GM18870 (cell line): ENCODE measurements around the gene MILR1.
"Not testable (repeated sequence)": the region's sequence is repeated elsewhere in the genome, so short reads cannot be mapped to it uniquely, and the experiment has no call there.

Experiments
- ATAC-seq: cut with Tn5 transposase; IDR thresholded peaks from one replicate; pipeline ENCODE4 v1.9.1; 2021; ENCODE audit warnings: moderate library complexity; ENCODE audit not compliant: unreplicated experiment

MILR1 gene

DNA sequence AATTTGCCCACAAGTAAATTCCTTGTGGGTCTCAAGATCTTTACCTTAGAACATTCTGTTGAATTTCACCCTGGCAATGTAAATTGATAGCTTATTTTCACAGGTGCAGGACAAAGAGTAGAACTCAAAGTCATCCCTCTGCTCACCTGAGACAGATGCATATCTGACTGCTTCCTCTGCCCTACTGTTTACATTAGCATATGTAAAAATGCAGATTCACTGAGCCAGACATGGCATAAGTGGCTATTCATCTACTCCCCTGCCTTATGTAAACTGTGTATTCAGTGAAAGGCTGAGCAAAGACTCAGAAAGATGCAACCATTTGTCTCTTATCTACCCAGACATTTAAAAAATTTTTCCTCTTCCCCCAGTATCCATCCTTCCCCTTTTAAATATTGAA, 22.3 kb upstream of the MILR1 start:
- no peak for ATAC-seq

DNA sequence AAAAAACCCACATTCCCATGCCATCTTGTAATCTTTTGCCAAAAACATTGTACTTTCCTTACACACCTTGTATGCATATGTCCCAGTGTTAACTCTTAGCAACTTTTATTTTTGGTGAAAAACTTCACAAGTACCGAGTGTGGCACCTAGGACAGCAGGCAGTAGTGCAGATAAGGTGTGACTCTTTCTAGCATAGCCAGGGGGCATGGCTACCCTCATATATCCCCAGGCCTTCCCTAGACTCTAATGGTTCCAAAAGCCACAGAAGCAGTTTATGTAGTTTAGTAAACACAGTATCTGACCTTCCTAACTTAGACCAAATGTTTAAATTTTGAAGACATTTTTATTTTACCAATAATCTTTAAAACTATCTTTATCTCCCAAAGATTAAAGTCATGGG, 20.5 kb upstream of the MILR1 start:
- no peak for ATAC-seq

DNA sequence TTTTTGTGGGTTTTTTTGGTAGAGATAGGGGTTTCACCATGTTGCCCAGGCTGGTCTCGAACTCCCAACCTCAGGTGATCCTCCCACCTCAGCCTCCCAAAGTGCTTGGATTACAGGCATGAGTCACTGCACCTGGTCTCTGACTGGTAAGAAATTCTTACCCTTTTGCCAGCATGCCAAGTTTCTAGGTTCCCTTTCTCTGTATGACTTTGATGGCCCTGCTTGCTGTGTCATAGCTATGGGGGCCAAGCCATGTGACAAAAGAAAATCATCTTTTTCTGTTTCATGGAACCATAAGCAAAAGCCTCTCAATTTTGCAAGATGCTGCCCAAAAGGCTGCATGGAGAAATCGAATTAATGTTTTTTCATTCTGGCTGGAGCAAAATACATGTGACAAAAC, 18.9 kb upstream of the MILR1 start:
- not testable (repeated sequence) for ATAC-seq

DNA sequence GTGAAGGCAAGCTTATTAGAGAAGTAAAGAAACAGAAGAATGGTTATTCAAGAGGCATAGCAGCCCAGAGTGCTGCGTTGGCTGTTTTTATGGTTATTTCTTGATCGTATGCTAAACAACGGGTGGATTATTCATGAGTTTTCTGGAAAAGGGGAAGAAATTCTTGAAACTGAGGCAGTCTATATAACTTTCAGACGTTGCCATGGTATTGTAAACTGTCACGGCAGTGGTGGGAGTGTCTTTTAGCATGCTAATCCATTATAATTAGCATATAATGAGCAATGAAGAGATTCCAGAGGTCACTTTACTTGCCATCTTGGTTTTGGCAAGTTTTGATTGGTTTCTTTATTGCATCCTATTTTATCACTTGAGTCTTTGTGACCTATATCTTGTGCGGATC, 17.4 kb upstream of the MILR1 start:
- no peak for ATAC-seq

DNA sequence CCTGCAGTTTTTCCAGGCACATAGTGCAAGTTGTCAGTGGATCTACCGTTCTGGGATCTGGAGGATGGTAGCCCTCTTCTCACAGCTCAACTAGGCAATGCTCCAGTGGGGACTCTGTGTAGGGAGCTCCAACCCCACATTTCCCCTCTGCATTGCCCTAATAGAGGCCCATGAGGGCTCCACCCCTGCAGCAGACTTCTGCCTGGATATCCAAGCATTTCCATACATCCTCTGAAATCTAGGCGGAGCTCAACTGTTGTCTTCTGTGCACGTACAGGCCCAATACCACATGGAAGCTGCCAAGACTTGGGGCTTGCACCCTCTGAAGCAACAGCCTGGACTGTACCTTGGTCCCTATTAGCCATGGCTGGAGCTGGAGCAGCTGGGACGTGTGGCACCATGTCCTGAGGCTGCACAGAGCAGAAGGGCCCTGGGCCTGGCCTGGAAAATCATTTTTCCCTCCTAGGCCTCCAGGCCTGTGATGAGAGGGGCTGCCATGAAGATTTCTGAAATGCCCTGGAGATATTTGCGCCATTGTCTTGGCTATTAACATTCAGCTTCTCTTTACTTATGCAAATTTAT, 10.9 kb upstream of the MILR1 start:
- ATAC-seq, result no peak

DNA sequence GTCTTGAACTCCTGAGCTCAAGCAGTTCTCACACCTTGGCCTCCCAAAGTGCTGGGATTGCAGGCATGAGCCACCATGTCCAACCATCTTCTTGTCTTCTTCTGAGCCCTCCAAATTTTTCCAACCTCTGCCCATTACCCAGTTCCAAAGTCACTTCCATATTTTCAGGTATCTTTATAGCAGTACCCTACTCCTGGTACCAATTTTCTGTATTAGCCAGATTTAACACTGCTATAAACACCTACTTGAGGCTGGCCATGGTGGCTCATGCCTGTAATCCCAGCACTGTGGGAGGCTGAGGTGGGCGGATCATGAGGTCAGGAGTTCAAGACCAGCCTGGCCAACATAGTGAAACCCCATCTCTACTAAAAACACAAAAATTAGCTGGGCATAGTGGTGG, 9.4 kb upstream of the MILR1 start:
- not testable (repeated sequence) for ATAC-seq

DNA sequence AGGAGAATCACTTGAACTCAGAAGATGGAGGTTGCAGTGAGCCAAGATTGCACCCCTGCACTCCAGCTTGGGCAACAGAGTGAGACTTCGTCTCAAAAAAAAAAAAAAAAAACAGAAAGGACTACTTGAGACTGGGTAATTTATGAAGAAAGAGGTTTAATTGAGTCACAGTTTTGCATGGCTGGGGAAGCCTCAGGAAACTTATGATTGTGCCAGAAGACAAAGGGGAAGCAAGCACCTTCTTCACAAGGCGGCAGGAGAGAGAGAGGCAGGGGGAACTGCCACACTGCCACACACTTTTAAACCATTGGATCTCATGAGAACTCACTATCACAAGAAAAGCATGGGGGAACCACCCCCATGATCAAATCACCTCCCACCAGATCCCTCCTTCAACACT, 9.0 kb upstream of the MILR1 start:
- no peak for ATAC-seq

DNA sequence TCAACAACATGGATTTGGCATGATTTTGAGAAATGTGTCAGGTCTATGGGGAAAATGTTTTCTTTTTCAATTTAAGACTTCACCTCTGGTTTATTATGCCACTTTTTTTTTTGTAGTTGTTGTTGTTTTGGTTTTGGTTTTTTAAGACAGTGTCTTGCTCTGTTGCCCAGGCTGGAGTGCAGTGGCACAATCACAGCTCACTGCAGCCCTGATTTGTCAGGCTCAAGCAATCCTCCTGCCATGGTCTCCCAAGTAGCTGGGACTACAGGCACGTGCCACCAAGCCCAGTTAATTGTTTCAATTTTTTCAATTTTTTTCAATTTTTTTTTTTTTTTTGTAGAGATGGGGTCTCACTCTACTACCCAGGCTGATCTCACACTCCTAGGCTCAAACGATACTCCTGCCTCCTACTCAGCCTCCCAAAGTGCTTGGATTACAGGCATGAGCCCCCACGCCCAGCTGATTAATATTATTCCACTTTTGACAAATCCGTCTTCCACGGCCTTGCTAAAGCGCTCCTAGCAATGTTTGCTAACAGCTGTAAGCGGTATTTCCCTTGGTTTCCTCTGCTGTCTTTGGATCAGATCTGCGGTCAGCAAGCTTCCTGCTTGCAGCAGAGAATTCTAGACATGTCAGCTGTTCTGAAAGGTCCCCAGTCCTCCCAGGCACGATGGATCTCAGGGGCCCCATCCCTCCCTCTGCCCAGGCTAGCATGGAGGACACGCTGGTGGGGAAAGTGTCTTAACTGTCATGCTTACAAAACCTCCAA, 7.0 kb upstream of the MILR1 start:
- no peak for ATAC-seq

DNA sequence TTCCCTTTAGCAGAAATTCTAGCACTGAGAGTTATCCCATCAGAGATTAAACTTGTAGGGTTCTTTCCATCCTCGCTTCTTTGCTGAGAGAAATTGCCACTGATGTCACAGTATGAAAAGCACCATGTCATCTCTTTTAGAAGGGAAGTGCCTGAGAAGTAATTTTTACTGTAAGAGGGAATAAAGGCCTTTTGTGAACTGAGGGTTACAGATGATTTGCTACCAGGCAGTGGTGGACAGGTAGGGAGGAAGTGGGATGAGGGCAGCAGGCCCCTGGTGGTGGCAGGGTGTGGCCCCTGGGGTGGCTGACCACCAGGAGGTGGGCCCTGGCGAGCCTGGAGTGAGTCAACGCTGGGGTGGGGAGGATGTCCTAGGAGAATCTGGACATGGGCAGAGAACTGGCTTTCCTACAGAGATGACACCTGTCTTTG, 6.4 kb upstream of the MILR1 start:
- ATAC-seq, result no peak

DNA sequence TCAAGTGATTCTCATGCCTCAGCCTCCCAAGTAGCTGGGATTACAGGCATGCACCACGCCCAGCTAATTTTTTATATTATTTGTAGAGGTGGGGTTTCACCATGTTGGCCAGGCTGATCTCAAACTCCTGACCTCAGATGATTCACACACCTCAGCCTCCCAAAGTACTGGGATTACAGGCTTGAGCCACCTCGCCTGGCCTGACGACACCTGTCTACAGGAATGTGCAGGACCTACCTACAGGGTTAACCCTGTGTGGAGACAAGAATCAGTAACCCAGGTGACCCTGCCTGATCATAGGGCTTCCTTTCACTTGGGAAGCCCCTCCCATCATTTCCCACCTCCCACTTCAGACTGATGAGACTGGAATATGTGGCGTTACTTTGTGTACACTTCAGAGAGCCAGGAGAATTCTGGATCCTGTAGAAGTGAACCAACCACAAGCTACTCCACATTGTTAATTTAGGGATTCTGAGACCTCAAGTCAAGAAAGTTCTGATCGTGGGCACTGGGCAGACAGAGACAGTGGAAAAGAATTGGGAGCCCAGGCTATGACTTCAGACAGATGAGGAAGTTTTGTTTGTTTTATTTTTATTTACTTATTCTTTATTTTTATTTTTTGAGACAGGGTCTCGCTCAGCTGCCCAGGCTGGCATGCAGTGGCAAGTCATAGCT, 5.7 kb upstream of the MILR1 start:
- ATAC-seq, result no peak

DNA sequence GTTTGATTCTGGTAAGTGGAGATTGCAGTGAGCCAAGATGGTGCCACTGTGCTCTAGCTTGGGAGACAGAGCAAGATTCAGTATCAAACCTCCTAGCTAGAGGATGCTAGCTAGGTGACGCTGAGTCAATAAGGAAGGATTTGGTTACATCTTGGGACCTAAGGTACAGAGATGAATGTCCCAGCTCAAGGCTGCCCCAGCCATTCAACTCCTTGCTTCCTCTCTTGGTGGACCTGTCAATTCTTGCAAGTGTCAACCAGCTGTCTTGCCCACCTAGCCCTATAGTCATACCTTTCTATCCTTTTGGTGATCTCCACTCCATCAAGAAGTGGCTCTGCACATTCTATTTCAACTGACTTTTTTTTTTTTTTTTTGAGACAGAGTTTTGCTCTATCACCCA, 1.4 kb upstream of the MILR1 start:
- ATAC-seq, result no peak

DNA sequence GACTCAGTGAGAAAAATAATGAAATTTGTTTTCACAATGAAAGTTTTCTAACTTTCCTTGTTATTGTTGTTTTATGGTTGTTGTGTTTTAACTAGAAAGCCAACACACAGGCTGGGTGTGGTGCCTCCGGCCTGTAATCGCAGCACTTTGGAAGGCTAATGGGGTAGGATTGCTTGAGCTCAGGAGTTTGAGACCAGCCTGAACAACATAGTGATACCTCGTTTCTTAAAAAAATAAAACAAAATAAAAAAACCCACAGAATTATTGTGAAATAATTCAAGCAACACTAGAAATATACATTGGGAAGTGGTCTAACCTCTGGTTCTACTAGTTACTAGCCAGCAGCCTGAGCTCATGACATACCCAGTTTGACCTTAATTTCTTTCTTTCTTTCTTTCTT, 630 bp downstream of the MILR1 start:
- no peak for ATAC-seq

DNA sequence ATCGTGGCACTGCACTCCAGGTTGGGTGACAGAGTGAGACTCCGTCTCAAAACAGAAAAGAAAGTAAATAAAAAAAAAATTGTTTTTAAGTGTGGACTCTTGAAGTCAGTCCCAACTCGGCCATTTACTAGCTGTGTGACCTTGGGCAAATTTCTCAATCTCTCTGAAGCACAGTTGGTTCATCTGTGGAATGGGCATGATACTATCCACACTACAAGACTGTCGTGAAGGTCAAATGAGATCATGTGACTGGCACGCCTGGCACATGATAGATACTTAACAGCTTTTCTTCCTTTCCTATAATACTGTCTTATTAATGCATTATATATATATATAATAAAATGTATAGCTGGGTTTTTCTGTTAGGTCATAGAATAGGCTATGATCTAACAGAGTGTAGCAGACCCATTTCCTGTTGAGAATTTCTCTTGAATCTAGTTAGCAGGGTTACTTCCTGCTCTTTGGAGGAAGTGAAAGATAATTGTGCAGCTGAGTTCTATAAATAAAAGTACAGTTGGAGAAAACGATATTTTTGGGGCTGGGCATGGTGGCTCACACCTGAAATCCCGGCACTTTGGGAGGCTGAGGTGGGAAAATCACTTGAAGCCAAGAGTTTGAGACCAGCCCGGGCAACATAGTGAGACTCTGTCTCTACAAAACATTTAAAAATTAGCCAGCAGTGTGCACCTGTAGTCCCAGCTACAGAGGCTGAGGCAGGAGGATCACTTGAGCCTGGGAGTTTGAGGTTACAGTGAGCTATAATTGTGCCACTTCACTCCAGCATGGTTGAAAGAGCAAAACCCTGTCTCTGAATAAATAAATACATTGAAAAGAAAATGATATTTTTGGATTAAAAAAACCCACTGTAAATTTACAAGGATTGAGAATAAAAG, 7.3 kb downstream of the MILR1 start:
- no peak for ATAC-seq

DNA sequence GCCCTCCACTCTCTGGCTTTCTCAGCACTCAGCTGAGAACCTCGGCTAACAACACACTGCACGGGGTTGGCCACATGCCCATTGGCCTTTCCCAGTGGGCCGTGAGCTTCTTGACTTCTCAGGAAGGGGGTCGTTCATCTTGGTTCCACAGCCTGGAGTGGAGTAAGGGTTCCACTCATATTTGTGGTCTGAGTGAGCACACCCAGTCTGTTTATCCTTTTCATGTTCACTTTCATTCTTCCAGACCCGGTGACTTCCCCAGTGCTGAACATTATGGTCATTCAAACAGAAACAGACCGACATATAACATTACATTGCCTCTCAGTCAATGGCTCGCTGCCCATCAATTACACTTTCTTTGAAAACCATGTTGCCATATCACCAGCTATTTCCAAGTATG, 8.2 kb downstream of the MILR1 start:
- no peak for ATAC-seq

DNA sequence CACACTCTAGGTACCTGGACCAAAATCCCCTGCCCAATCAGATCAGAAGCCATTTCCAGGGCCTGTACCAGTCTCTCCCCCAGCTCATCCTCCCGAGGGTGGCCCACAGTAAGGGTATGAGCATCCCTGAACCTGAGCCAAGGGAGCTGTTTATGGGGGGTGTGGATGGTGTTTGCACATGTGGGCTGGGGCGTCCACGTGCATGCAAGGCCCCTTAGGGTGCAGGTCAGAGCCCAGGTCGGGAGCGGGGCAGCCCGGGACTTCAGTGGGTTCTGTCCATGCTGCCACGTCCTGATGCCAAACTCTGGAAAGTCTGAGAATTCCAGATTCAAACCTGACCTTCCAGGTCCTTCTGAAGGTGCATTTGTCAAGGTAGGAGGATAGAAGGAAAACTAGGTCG, 9.8 kb downstream of the MILR1 start:
- no peak for ATAC-seq

DNA sequence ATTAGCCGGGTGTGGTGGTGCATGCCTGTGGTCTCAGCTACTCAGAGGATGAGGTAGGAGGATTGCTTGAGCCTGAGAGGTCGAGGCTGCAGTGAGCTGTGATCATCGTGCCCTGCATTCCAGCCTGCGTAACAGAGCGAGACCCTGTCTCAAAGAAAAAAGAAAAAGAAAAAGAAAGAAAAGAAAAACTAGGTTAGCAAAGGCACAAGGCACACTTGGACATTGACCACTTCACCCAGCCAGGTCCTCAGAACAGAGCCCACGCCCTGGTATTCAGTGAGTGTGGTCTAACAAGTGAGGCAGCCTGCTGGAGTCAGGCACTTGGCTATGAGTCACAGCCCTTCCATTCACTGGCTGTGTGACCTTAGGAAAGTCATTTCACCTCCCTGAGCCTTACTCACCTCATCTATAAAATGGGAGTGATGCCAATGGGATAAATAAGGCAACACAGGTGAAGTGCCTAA, 10.4 kb downstream of the MILR1 start:
- ATAC-seq, result no peak

DNA sequence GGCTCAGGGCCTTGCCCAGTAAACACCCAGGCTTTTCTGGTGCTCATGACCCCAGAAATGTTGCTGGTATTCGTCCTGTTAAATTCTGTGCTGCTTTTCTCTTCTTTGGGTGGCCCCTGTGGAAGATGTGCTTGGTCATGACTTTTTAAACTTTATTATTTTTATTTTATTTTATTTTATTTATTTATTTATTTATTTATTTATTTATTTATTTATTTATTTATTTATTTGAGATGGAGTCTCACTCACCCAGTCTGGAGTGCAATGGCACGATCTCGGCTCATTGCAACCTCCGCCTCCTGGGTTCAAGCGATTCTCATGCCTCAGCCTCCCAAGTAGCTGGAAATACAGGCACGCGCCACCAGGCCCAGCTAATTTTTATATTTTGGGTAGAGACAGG, 10.9 kb downstream of the MILR1 start:
- ATAC-seq, result not testable (repeated sequence)

DNA sequence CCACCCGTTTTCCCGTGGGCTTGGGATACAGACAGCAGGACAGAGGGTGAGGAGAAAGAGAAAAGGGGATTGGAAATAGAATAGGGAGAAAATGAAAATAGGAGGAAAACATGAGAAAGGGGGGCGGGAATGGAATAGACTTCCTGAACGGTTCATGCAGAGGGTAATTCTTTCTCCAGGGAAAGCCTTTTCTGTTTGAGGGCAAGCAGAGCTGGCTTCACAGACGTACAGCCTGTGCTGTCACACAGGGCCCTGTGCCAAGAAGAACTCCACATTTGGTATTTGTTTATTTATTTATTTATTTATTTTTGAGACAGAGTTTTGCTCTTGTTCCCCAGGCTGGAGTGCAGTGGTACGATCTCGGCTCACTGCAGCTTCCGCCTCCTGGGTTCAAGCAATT, 12.0 kb downstream of the MILR1 start:
- ATAC-seq, result no peak

DNA sequence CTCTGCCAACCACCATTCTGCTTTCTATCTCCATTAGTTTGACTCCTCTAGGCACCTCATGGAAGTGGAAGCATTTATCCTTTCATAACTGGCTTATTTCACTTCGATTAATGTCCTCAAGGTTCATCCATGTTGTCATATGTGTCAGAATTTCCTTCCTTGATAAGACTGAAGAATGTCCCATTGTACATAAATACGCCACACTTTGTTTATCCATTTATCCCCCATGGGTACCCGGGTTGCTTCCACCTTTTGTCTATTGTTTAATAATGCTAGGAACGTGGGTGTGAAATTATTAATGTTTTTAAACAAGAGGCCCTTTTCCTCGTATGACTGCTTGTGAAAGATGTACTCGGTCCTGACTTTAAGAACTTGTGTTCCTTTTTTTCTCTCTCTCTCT, 12.9 kb downstream of the MILR1 start:
- ATAC-seq, result no peak

DNA sequence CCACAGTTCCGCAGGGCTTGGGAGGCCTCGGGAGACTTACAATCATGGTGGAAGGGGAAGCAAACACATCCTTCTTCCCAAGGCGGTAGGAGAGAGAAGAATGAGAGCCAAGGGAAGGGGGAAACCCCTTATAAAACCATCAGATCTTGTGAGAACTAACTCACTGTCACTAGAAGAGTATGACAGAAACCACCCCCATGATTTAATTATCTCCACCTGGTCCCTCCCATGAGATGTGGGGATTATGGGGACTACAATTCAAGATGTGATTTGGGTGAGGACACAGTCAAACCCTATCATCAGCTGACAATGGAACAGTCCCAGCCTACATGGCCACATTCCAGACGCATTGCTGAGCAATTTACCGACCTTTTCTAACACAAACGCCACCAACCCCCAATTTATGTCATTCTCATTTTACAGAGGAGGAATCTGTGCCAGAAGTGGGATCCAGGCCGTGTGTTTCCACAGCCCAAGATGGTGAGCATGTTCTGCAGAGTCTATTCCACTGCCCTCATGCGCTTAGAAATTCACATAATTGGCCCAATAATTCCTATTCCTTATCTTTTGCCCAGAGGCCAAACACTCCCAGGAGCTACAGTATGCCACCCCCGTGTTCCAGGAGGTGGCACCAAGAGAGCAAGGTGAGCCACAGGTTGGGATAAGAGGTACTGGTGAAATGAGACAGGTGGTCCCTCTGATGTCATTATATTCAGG, 17.3 kb downstream of the MILR1 start:
- no peak for ATAC-seq

DNA sequence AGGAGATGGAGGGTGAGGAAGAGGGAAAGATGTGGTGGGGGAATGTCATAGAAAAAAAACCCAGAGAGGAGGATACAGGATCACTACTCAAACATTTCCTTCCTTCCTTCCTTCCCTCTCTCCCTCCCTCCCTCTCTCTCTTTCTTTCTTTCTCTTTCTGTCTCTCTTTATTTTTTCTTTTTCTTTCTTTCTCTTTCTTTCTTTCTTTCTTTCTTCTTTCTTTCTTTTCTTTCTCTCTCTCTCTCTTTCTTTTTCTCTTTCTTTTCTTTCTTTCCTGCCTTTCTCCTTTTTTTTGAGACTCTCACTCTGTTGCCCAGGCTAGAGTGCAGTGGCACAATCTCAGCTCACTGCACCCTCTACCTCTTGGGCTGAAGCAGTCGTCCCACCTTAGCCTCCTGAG, 17.9 kb downstream of the MILR1 start:
- not testable (repeated sequence) for ATAC-seq
